ENCODE data around the gene NUTF2. TPM values are rescaled to one million over a fixed set of nuclear protein-coding genes. Genes with fewer than 3 reads are reported as not detected.
"Not testable (repeated sequence)": the region's sequence is repeated elsewhere in the genome, so short reads cannot be mapped to it uniquely, and the experiment has no call there.

Gene NUTF2
- total RNA-seq, 1 donor from 2014 or later = 112 TPM

DNA sequence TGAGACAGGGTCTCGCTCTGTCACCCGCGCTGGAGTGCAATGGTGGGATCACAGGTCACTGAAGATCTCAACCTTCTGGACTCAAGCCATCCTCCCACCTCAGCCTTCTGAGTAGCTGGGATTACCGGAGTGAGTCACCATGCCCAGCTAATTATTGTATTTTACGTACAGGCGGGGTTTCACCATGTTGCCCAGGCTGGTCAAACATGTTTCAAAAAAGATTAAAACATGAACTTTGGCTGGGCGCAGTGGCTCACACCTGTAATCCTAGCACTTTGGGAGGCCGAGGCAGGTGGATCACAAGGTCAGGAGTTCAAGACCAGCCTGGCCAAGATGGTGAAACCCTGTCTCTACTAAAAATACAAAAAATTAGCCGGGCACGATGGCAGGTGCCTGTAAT lies 9.5 kb upstream of the NUTF2 start:
- DNase-seq (ENCODE audit: low spot score) = not testable (repeated sequence)

GRCh38 chr16:67837811-67838210 lies 8.9 kb upstream of the NUTF2 start:
- no peak for DNase-seq (ENCODE audit: low spot score)

DNA sequence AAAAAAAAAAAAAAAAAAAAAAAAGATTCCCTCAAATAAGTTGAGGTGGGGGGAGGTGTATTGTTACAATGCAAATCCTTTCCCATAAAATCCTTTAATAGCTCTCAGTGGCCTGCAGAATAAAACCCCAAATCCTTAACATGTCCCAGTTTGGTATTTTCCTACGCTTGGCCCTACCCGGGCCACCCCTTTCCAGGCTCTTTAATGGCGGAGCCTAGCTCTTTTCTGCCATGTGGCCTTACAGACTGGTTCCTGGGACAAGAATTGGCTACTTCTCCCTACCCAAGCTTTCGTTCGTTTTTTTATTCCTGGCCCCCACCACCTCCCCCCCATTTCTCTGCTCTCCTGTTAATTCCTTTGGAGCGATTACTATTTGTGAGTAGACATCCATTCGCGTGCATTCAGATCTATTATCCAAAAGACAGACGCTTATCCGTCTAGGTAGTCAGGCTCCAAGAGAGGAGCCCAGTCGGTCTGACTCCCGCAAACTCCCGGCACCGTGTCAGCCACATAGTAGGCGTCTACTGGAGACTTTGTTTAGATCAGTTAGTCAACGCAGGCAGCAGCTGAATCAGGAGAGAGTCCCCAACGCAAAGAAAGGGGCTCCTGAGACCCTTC lies 5.4 kb upstream of the NUTF2 start:
- no peak for DNase-seq (ENCODE audit: low spot score)

DNA sequence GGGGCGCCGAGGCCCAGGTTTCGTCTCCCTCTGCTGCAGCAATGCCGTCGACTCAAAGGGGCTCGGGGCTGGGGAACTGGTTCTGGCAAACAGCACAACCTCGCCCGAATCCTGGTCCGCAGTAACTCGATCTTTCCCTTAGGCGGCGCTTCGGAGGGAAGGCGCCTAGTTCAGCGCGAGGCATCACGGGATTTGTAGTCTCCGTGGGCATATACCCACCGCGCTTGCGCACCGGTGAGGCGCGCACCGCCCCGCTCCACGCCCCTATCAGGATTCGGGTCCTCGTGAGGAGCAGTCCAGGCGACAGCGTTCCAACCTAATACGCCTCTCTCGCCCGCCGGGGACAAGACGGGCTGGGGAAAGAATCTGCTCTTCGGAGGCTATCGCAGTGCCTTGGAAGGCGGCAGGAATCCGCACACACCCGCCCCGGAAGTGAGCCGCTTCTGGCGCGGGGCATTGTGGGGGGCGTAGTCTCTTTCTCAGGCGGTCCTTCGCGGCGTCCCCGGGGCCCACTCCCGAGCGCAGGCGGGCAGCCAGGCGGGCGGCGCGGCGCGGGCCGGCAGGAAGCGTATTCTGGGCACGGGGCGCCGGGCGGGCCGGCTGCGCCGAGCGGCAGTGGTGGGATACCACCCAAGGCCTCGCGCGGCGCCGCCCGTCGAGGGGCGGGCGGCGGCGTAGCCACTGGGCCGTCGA lies 4.8 kb upstream of the NUTF2 start, which contains the start of gene THAP11:
TSS of gene THAP11 (plus strand) at position 505 of the 693 bp plus-strand sequence. CDS start 235 bp downstream, outside the sequence.
- peak; percentile 99 for DNase-seq (ENCODE audit: low spot score)

DNA sequence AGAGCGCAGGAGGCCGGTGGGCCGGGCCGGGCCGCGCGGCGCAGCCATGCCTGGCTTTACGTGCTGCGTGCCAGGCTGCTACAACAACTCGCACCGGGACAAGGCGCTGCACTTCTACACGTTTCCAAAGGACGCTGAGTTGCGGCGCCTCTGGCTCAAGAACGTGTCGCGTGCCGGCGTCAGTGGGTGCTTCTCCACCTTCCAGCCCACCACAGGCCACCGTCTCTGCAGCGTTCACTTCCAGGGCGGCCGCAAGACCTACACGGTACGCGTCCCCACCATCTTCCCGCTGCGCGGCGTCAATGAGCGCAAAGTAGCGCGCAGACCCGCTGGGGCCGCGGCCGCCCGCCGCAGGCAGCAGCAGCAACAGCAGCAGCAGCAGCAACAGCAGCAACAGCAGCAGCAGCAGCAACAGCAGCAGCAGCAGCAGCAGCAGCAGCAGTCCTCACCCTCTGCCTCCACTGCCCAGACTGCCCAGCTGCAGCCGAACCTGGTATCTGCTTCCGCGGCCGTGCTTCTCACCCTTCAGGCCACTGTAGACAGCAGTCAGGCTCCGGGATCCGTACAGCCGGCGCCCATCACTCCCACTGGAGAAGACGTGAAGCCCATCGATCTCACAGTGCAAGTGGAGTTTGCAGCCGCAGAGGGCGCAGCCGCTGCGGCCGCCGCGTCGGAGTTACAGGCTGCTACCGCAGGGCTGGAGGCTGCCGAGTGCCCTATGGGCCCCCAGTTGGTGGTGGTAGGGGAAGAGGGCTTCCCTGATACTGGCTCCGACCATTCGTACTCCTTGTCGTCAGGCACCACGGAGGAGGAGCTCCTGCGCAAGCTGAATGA lies 4.0 kb upstream of the NUTF2 start:
- DNase-seq (ENCODE audit: low spot score) = peak; percentile 50

GRCh38 chr16:67843343-67843765 lies 3.4 kb upstream of the NUTF2 start:
- DNase-seq (ENCODE audit: low spot score) = no peak

DNA sequence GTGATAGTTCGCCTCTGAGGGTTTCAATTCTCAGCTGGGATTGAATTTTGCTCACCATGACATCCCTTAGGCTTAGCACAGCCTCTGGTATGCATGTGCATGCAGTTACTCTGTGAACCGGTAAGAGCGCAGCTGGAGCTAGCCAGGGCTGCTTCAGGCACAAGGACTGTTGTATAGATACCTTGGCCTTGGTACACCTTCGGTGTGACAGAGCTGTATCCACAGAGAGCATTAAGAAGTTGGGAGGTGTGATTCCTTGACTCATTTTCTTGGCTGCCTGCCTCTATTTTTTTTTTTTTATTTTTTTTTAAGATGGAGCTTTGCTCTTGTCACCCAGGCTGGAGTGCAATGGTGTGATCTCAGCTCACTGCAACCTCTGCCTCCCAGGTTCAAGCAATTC lies 2.2 kb upstream of the NUTF2 start:
- no peak for DNase-seq (ENCODE audit: low spot score)

DNA sequence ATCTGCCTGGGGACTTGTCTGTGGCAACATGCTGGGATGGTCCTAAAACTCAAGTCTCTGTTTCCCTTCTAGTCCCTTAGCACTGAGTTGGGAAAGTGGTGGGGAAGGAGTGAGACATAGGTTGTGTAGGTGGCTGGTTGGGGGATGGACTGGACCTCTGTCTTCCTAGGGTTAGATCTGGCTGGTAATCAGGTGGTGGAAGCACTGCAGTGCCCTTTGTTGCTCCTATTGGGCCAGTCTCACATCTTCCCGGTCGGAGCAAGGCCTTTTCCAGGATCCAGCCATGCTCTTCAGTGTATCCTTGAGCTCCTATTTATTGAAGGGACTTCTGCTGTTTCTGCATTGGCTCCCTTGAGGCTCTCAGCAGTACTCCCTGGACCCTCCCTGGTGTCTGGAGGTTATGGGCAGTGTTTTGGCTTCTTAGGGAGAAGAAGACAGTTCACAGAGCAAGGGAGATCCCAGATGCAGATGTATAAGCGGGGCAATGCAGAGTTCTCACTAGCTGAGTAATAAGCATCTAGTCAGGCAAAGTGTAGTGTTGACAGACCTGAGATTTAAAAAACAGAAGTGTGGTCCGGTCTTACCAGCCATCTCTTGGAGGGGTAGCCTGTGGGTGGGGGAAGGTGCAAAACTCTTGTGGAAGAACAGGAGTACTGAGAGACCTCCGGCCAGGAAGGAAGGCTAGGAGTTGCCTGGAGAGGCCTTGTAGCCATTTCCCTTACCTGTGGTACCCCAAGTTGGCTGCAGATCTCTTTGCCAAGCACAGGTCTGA lies 1.3 kb upstream of the NUTF2 start:
- DNase-seq (ENCODE audit: low spot score) = no peak

DNA sequence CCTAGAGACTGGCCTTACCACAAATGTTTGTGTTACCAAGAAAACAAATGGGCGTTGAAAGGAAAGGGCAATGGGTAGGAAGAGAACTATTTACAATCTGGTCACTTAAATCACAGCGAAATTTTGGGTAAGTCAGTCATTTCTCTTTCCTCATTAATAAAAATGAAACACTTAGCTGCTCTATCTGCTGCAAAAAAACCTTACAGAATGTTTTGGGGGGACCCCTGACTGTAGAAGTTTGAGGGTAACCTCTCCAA lies 742 bp upstream of the NUTF2 start:
- DNase-seq (ENCODE audit: low spot score) = no peak

- DNase-seq (ENCODE audit: low spot score) = peak; percentile 77
Measured at GRCh38 chr16:67847064-67847861, 530 bp downstream of the NUTF2 start, which contains the start of gene CENPT. CENPT (minus strand) TSS chr16:67847693; CDS start chr16:67833859, 13,834 bp downstream.

GRCh38 chr16:67848118-67848517 lies 1.4 kb downstream of the NUTF2 start:
- DNase-seq (ENCODE audit: low spot score) = no peak

DNA sequence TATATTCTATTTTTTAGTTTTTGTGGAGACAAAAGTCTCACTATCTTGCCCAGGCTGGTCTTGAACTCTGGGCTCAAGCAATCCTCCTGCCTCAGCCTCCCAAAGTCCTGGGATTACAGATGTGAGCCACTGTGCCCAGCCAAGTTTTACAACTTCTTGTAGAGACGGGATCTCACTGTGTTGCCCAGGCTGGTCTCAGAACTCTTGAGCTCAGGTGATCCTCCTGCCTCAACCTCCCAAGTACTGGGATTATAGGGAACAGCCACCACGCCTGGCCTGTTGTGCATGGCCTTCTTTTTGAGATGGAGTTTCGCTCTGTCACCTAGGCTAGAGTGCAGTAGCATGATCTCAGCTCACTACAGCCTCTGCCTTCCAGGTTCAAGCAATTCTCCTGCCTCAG lies 6.9 kb downstream of the NUTF2 start:
- no peak for DNase-seq (ENCODE audit: low spot score)

DNA sequence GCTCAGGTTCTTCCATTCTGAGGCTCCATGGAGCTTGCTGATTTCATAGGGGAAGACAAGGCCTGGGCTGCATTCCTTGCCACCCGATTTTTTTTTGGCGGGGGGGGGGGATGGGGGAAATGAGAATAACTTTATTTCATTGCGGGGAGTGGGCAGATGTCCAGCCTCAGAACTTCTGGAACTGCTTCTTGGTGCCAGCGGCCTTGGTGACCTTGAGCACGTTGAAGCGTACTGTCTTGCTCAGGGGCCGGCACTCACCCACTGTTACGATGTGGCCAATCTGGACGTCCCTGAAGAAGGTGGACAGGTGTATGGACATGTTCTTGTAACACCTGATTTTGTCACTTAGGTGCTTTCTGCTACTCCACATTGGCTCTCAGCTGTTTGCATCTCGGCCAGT lies 9.1 kb downstream of the NUTF2 start:
- DNase-seq (ENCODE audit: low spot score) = no peak

GRCh38 chr16:67856927-67857546 lies 10.3 kb downstream of the NUTF2 start:
- DNase-seq (ENCODE audit: low spot score) = no peak

GRCh38 chr16:67857547-67858233 lies 11.0 kb downstream of the NUTF2 start:
- peak; percentile 80 for DNase-seq (ENCODE audit: low spot score)

- no peak for DNase-seq (ENCODE audit: low spot score)
Measured at GRCh38 chr16:67858500-67858899, 11.8 kb downstream of the NUTF2 start.

GRCh38 chr16:67860589-67861398 lies 14.1 kb downstream of the NUTF2 start:
- DNase-seq (ENCODE audit: low spot score) = no peak

DNA sequence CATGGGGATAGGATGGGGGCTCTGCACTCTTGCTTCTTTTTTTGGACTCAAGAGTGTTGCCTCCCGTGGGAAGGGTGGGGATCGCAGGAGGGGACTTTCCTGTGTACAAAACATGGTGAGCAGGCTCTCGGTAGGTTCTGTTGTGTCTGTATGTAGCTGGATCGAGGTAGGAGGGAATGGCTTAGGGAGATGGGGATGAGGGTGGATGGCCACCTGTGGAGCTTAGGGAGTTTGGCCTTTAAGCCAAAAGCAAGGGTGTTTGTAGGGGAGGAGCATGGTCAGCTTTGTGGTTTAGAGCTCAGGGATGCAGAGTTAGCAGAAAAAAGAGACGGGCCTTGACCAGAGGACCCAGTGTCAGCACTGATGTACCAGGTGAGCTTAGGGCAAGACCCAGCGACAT lies 15.1 kb downstream of the NUTF2 start:
- DNase-seq (ENCODE audit: low spot score) = no peak

Measured in umbilical cord (tissue), 2 donors.